ENCODE measurements around the gene TECPR2.

The TECPR2 gene

GRCh38 chr14:102359341-102359740, 3.4 kb upstream of the TECPR2 start:
- no peak for TF ChIP-seq CTCF (IDR thresholded peaks at IDR 0.05; ENCODE audit: insufficient read depth, low read depth, low read length, missing control alignments)
- no peak for DNase-seq (ENCODE audit: low read depth)
- H3K4me3 ChIP-seq (ENCODE audit: low read length) = no peak overlapping the region

GRCh38 chr14:102360388-102360787, 2.4 kb upstream of the TECPR2 start:
- TF ChIP-seq CTCF (IDR thresholded peaks at IDR 0.05; ENCODE audit: insufficient read depth, low read depth, low read length, missing control alignments) = no peak
- H3K4me3 ChIP-seq (ENCODE audit: low read length) = no peak overlapping the region

GRCh38 chr14:102362084-102362483, 657 bp upstream of the TECPR2 start:
- peak; percentile 54 for DNase-seq (ENCODE audit: low read depth)
- H3K4me3 ChIP-seq (ENCODE audit: low read length) = peak overlapping the region; percentile 96
- no peak for TF ChIP-seq CTCF (IDR thresholded peaks at IDR 0.05; ENCODE audit: insufficient read depth, low read depth, low read length, missing control alignments)

More at GRCh38 chr14:102360388-102360787, 2.4 kb upstream of the TECPR2 start:
- DNase-seq (ENCODE audit: low read depth) = no peak

- peak; percentile 79 for DNase-seq (ENCODE audit: low read depth)
- peak overlapping the region; percentile 96 for H3K4me3 ChIP-seq (ENCODE audit: low read length)
- TF ChIP-seq CTCF (IDR thresholded peaks at IDR 0.05; ENCODE audit: insufficient read depth, low read depth, low read length, missing control alignments) = no peak
These were observed 622 bp downstream of the TECPR2 start for GRCh38 chr14:102363182-102363943.

- peak; percentile 26 for DNase-seq (ENCODE audit: low read depth)
- no peak for TF ChIP-seq CTCF (IDR thresholded peaks at IDR 0.05; ENCODE audit: insufficient read depth, low read depth, low read length, missing control alignments)
- H3K4me3 ChIP-seq (ENCODE audit: low read length) = no peak overlapping the region
These were observed 7.6 kb downstream of the TECPR2 start for GRCh38 chr14:102370305-102370809.

GRCh38 chr14:102371361-102371760, 8.6 kb downstream of the TECPR2 start:
- H3K4me3 ChIP-seq (ENCODE audit: low read length) = no peak overlapping the region
- no peak for TF ChIP-seq CTCF (IDR thresholded peaks at IDR 0.05; ENCODE audit: insufficient read depth, low read depth, low read length, missing control alignments)
- no peak for DNase-seq (ENCODE audit: low read depth)

GRCh38 chr14:102373110-102373509, 10.4 kb downstream of the TECPR2 start:
- DNase-seq (ENCODE audit: low read depth) = no peak
- no peak overlapping the region for H3K4me3 ChIP-seq (ENCODE audit: low read length)
- no peak for TF ChIP-seq CTCF (IDR thresholded peaks at IDR 0.05; ENCODE audit: insufficient read depth, low read depth, low read length, missing control alignments)
